Rectal smooth muscle tissue (tissue), 1 donor: ENCODE data around the gene ATP10A.

Source experiments
- H3K27ac ChIP-seq: one replicate; pipeline ENCODE4 v1.7.0; 2013; ENCODE audit warnings: low read depth, low read length, inconsistent platforms
- H3K27me3 ChIP-seq: one replicate; pipeline ENCODE4 v1.7.0; 2013; ENCODE audit warnings: low read length; ENCODE audit not compliant: control insufficient read depth, insufficient read depth
- H3K36me3 ChIP-seq: one replicate; pipeline ENCODE4 v1.7.0; 2013; ENCODE audit warnings: low read length; ENCODE audit not compliant: control insufficient read depth, insufficient read depth
- H3K4me1 ChIP-seq: one replicate; pipeline ENCODE4 v1.7.0; 2013; ENCODE audit warnings: low read length; ENCODE audit not compliant: control insufficient read depth, insufficient read depth
- H3K4me3 ChIP-seq: one replicate; pipeline ENCODE4 v1.7.0; 2013; ENCODE audit warnings: low read length
- H3K9ac ChIP-seq: one replicate; pipeline ENCODE4 v1.7.0; 2013; ENCODE audit warnings: low read length

The ATP10A gene

DNA sequence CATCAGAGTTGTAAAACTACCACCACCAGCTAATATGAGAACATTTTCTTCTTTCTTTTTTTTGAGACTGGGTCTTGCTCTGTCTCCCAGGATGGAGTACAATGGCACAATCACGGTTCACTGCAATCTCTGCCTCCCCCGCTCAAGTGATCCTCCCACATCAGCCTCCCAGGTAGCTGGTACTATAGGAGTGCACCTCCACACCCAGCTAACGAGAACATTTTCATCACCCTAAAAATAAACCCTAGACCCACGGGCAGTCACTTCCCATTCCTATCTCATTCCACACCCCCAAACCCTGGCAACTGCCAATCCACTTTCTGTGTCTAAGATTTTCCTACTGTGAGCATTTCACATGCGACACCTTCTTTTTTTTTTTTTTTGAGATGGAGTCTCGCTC, 130.9 kb downstream of the ATP10A start:
- no peak overlapping the region for H3K27ac ChIP-seq
- peaks cover 9% of the 10 kb centered on the region for H3K4me1 ChIP-seq
- H3K36me3 ChIP-seq: no peaks in the 10 kb centered on the region

DNA sequence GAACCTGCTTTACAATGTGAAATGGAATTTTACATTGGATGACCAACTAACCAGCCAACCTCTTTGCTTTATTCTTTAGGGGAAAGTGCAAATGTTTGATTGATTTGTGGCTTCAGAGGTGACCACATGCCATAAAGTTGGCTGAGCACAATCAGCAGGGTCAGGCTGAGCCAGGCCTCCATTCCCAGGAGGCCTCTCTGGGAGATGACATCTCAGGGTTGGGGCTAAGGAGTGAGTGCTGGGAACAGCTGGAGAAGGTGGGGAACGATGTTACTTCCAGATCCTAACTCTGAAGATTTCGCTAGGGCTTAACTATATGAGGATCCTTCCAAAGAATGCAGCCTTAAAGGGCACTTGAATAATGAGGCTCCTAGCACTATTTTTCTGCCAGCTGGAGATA, 131.7 kb downstream of the ATP10A start:
- no peaks in the 10 kb centered on the region for H3K36me3 ChIP-seq
- H3K4me3 ChIP-seq: no peak overlapping the region
- no peak overlapping the region for H3K27ac ChIP-seq
- no peak overlapping the region for H3K9ac ChIP-seq
- no peaks in the 10 kb centered on the region for H3K27me3 ChIP-seq
- peaks cover under 1% of the 10 kb centered on the region for H3K4me1 ChIP-seq

More for the DNA sequence above, 130.9 kb downstream of the ATP10A start:
- Histone ChIP-seq H3K4me3 (no peak overlapping the region), H3K27me3 (no peaks in the 10 kb centered on the region), H3K9ac (no peak overlapping the region)

- H3K27ac ChIP-seq: no peak overlapping the region
- H3K27me3 ChIP-seq: no peaks in the 10 kb centered on the region
- no peaks in the 10 kb centered on the region for H3K36me3 ChIP-seq
- H3K4me1 ChIP-seq: no peaks in the 10 kb centered on the region
- H3K4me3 ChIP-seq: no peak overlapping the region
- H3K9ac ChIP-seq: no peak overlapping the region
Observed at GRCh38 chr15:25730918-25731317, 132.2 kb downstream of the ATP10A start.

DNA sequence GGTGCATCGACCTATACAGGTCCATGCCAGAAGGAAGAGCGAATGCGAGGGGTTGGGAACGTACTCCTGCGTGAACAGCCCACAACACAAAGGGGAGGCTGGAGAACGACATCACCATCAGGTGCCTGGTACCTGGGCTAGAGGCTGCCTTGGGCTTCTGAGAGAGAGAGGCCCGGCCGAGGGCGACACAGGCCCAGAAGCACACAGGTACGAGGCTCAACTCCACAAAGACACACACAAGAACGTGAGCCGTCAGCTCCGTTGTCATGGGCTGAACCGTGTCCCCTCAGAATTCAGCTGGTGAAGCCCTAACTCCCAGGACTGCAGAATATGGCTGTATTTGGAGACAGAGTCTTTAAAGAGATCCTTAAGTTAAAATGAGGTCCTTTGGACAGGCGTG, 134.3 kb downstream of the ATP10A start:
- Histone ChIP-seq H3K27ac (no peak overlapping the region), H3K9ac (no peak overlapping the region), H3K27me3 (no peaks in the 10 kb centered on the region), H3K4me1 (no peaks in the 10 kb centered on the region), H3K36me3 (no peaks in the 10 kb centered on the region), H3K4me3 (no peak overlapping the region)

DNA sequence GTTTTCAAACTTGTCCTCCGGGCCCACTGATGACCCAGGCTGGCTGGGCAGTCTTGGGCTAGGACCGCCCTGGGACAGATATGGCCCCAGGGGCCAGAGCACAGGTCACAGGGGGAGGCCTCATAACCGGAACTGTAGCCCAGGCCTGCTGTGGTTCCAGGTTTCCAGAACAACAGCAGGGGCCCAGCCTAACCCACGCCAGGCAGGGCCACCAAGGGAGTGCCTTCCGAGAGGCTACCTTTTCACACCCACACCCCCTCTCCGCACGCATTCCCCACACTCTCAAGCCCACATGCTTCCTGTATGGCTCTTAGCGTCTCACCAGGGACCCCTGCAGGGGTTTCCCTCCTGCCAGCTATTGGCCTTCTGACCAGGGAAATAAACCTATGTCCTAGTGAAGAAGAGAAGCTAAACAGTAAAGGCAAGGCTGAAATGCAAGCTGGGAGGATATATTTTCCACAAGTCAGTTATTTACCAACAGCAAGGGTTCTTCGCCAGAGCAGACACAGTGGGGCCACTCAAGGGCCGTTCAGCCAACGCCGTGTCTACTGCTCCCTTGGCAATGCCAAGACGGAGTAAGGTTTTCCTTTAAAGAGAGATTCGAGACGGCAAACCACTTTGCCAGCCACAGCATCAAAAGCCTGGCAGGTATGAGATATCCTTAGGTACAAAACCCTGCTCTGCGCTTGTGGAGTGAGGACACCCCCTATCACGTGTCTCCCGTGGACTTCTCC, 135.1 kb downstream of the ATP10A start:
- H3K4me1 ChIP-seq: no peaks in the 10 kb centered on the region
- H3K36me3 ChIP-seq: no peaks in the 10 kb centered on the region
- no peak overlapping the region for H3K27ac ChIP-seq
- no peak overlapping the region for H3K4me3 ChIP-seq
- no peaks in the 10 kb centered on the region for H3K27me3 ChIP-seq
- H3K9ac ChIP-seq: no peak overlapping the region

- H3K36me3 ChIP-seq: no peaks in the 10 kb centered on the region
- no peak overlapping the region for H3K9ac ChIP-seq
- H3K4me1 ChIP-seq: no peaks in the 10 kb centered on the region
- no peak overlapping the region for H3K4me3 ChIP-seq
- no peaks in the 10 kb centered on the region for H3K27me3 ChIP-seq
- no peak overlapping the region for H3K27ac ChIP-seq
Observed at GRCh38 chr15:25727116-25727515, 136.0 kb downstream of the ATP10A start.

- Histone ChIP-seq H3K27ac (no peak overlapping the region), H3K27me3 (no peaks in the 10 kb centered on the region), H3K4me3 (no peak overlapping the region), H3K36me3 (no peaks in the 10 kb centered on the region), H3K4me1 (no peaks in the 10 kb centered on the region), H3K9ac (no peak overlapping the region)
Observed at GRCh38 chr15:25725758-25726157, 137.4 kb downstream of the ATP10A start.

GRCh38 chr15:25724899-25725298, 138.2 kb downstream of the ATP10A start:
- Histone ChIP-seq H3K27ac (no peak overlapping the region), H3K4me3 (no peak overlapping the region), H3K4me1 (no peaks in the 10 kb centered on the region), H3K36me3 (no peaks in the 10 kb centered on the region), H3K9ac (no peak overlapping the region), H3K27me3 (no peaks in the 10 kb centered on the region)

GRCh38 chr15:25721605-25721955, 141.5 kb downstream of the ATP10A start:
- no peak overlapping the region for H3K9ac ChIP-seq
- no peaks in the 10 kb centered on the region for H3K4me1 ChIP-seq
- H3K27me3 ChIP-seq: no peaks in the 10 kb centered on the region
- H3K4me3 ChIP-seq: no peak overlapping the region
- H3K27ac ChIP-seq: no peak overlapping the region
- no peaks in the 10 kb centered on the region for H3K36me3 ChIP-seq

- Histone ChIP-seq H3K4me3 (no peak overlapping the region), H3K4me1 (no peaks in the 10 kb centered on the region), H3K27ac (no peak overlapping the region), H3K9ac (no peak overlapping the region), H3K27me3 (no peaks in the 10 kb centered on the region), H3K36me3 (no peaks in the 10 kb centered on the region)
Observed at GRCh38 chr15:25719101-25719985, 143.8 kb downstream of the ATP10A start.

DNA sequence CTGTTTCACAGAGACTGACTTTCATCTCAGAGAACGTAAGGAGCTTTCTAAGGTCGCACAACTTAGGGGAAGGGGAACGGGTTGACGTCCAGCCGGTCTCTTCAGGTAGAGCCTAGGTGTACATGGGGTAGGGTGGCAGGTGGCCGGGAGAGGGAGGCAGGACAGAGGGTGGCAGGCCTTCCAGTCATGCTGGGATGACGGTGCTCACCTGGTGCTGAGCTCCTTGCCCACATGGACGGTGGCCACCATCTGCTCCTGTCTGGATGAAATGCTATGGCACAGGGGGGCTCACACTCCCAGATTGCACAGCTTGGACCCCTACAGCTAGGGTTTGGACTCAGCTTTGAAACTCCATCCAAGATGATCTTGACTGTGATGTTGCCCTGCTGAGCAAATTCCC, 144.5 kb downstream of the ATP10A start:
- no peak overlapping the region for H3K27ac ChIP-seq
- no peaks in the 10 kb centered on the region for H3K4me1 ChIP-seq
- no peaks in the 10 kb centered on the region for H3K27me3 ChIP-seq
- no peak overlapping the region for H3K9ac ChIP-seq
- no peaks in the 10 kb centered on the region for H3K36me3 ChIP-seq
- H3K4me3 ChIP-seq: no peak overlapping the region

DNA sequence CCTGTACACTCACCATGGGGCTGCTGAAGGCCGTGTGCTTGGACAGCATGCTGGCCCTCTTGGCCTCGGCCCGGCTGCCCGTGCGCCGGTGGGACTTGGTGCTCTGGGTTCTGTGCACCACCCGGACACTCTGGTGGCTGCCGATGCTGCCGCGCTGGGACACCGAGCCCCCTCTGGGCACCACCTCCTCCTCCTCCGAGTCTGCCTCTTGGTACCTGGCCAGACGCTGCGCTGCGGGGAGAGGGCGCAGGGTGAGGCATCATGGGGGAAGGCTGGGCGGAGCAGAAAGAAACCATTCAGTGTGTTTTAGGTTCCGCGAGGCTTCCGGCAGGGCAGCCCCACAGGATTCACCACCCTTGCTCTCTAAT, 145.0 kb downstream of the ATP10A start:
- no peaks in the 10 kb centered on the region for H3K36me3 ChIP-seq
- no peak overlapping the region for H3K4me3 ChIP-seq
- H3K27ac ChIP-seq: no peak overlapping the region
- H3K9ac ChIP-seq: no peak overlapping the region
- H3K4me1 ChIP-seq: no peaks in the 10 kb centered on the region
- H3K27me3 ChIP-seq: no peaks in the 10 kb centered on the region
